ENCODE data around the gene TOMM70. TPM values are rescaled to one million over a fixed set of nuclear protein-coding genes. Genes with fewer than 3 reads are reported as not detected.

Gene TOMM70
- total RNA-seq, 1 experiment from 2014 or later: 59.2 TPM

DNA sequence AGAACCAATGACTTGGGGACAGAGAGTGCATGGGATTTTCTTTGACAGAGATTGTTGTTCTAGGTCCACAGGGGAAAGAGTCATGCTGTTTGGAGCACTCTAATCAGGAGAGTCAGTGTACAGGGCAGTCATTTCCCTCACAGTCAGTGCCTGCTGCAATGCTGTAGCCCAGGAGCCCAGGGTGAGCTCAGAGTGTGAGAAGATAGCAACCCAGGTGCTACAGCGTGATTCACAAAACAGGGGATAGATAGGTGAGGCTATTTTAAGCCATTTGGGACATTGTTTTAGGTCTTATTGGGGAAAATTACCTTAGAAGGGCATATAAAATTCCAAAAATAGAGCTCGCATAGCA, 37.7 kb upstream of the TOMM70 start:
- TF ChIP-seq, protein P1, sequence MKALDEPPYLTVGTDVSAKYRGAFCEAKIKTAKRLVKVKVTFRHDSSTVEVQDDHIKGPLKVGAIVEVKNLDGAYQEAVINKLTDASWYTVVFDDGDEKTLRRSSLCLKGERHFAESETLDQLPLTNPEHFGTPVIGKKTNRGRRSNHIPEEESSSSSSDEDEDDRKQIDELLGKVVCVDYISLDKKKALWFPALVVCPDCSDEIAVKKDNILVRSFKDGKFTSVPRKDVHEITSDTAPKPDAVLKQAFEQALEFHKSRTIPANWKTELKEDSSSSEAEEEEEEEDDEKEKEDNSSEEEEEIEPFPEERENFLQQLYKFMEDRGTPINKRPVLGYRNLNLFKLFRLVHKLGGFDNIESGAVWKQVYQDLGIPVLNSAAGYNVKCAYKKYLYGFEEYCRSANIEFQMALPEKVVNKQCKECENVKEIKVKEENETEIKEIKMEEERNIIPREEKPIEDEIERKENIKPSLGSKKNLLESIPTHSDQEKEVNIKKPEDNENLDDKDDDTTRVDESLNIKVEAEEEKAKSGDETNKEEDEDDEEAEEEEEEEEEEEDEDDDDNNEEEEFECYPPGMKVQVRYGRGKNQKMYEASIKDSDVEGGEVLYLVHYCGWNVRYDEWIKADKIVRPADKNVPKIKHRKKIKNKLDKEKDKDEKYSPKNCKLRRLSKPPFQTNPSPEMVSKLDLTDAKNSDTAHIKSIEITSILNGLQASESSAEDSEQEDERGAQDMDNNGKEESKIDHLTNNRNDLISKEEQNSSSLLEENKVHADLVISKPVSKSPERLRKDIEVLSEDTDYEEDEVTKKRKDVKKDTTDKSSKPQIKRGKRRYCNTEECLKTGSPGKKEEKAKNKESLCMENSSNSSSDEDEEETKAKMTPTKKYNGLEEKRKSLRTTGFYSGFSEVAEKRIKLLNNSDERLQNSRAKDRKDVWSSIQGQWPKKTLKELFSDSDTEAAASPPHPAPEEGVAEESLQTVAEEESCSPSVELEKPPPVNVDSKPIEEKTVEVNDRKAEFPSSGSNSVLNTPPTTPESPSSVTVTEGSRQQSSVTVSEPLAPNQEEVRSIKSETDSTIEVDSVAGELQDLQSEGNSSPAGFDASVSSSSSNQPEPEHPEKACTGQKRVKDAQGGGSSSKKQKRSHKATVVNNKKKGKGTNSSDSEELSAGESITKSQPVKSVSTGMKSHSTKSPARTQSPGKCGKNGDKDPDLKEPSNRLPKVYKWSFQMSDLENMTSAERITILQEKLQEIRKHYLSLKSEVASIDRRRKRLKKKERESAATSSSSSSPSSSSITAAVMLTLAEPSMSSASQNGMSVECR (CRISPR knock-in tag; IDR thresholded peaks at IDR 0.05; ENCODE audit: borderline replicate concordance): no peak
- TF ChIP-seq, protein P2, sequence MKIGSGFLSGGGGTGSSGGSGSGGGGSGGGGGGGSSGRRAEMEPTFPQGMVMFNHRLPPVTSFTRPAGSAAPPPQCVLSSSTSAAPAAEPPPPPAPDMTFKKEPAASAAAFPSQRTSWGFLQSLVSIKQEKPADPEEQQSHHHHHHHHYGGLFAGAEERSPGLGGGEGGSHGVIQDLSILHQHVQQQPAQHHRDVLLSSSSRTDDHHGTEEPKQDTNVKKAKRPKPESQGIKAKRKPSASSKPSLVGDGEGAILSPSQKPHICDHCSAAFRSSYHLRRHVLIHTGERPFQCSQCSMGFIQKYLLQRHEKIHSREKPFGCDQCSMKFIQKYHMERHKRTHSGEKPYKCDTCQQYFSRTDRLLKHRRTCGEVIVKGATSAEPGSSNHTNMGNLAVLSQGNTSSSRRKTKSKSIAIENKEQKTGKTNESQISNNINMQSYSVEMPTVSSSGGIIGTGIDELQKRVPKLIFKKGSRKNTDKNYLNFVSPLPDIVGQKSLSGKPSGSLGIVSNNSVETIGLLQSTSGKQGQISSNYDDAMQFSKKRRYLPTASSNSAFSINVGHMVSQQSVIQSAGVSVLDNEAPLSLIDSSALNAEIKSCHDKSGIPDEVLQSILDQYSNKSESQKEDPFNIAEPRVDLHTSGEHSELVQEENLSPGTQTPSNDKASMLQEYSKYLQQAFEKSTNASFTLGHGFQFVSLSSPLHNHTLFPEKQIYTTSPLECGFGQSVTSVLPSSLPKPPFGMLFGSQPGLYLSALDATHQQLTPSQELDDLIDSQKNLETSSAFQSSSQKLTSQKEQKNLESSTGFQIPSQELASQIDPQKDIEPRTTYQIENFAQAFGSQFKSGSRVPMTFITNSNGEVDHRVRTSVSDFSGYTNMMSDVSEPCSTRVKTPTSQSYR (CRISPR knock-in tag; IDR thresholded peaks at IDR 0.05): no peak
- TF ChIP-seq, protein P3, sequence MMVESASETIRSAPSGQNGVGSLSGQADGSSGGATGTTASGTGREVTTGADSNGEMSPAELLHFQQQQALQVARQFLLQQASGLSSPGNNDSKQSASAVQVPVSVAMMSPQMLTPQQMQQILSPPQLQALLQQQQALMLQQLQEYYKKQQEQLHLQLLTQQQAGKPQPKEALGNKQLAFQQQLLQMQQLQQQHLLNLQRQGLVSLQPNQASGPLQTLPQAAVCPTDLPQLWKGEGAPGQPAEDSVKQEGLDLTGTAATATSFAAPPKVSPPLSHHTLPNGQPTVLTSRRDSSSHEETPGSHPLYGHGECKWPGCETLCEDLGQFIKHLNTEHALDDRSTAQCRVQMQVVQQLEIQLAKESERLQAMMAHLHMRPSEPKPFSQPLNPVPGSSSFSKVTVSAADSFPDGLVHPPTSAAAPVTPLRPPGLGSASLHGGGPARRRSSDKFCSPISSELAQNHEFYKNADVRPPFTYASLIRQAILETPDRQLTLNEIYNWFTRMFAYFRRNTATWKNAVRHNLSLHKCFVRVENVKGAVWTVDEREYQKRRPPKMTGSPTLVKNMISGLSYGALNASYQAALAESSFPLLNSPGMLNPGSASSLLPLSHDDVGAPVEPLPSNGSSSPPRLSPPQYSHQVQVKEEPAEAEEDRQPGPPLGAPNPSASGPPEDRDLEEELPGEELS (CRISPR knock-in tag; IDR thresholded peaks at IDR 0.05): no peak
- TF ChIP-seq ELF4 (CRISPR knock-in tag; IDR thresholded peaks at IDR 0.05; ENCODE audit: low read depth) (no peak), SP1 (CRISPR knock-in tag; conservative IDR thresholded peaks at IDR 0.05) (no peak)
- TF ChIP-seq, protein P4, sequence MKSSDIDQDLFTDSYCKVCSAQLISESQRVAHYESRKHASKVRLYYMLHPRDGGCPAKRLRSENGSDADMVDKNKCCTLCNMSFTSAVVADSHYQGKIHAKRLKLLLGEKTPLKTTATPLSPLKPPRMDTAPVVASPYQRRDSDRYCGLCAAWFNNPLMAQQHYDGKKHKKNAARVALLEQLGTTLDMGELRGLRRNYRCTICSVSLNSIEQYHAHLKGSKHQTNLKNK (CRISPR knock-in tag; IDR thresholded peaks at IDR 0.05): no peak
- TF ChIP-seq, protein P5, sequence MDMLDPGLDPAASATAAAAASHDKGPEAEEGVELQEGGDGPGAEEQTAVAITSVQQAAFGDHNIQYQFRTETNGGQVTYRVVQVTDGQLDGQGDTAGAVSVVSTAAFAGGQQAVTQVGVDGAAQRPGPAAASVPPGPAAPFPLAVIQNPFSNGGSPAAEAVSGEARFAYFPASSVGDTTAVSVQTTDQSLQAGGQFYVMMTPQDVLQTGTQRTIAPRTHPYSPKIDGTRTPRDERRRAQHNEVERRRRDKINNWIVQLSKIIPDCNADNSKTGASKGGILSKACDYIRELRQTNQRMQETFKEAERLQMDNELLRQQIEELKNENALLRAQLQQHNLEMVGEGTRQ (CRISPR knock-in tag; IDR thresholded peaks at IDR 0.05): no peak
- Mint-ChIP-seq H3K4me1 (peaks cover 18% of the 10 kb centered on the region), H3K9me3 (peaks cover 38% of the 10 kb centered on the region), H3K36me3 (peaks cover 32% of the 10 kb centered on the region), H3K27me3 (ENCODE audit: low read depth) (no peaks in the 10 kb centered on the region), H3K27ac (peak overlapping the region; percentile 13), H3K4me3 (no peak overlapping the region)
- DNase-seq (ENCODE audit: low spot score) (no peak), ATAC-seq (no peak)
- CTCF ChIA-PET: no interaction called here
- POLR2A ChIA-PET: no interaction called here

DNA sequence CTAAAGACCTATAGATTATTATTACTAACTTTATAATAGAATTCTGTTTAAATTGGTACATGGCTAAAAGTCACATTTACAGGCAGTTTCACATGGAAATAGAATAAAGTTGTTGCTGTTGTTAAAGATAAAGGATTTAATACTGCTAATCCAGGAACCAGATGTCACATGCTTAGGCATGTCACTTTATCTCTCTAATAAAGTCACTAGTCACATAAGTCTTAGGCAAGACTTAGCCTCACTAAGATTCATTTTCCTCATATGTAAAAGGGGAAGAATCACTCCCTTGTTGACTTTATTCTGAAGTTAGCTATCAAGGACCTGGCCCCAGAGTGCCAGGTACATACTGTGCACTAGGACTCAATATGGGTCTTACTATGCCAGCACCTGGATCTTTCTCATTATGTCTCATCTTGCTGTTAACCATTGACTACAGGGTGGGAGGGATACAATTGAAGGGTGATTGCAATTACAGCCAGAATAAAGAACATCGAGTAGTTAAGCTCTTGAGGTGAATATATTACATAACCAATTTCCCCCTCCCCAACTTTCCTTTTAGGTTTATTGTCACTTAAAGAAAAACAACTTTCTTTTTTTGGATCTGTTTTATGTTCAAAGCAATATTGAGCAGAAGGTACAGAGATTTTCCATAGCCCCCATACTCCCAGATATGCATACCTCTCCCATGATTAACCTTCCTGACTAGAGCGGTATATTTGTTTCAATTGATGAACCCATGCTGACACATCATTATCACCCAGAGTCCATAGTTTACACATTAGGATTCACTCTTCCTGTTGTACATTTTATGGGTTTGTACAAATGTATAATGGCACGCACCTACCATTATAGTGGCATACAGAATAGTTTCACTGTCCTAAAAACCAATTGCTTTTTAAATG, 37.1 kb upstream of the TOMM70 start:
- no peak for TF ChIP-seq NR3C1 (CRISPR knock-in tag; conservative IDR thresholded peaks at IDR 0.05; ENCODE audit: low read depth)
- TF ChIP-seq, protein P6, sequence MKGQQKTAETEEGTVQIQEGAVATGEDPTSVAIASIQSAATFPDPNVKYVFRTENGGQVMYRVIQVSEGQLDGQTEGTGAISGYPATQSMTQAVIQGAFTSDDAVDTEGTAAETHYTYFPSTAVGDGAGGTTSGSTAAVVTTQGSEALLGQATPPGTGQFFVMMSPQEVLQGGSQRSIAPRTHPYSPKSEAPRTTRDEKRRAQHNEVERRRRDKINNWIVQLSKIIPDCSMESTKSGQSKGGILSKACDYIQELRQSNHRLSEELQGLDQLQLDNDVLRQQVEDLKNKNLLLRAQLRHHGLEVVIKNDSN (CRISPR knock-in tag; IDR thresholded peaks at IDR 0.05): no peak
- TF ChIP-seq, protein P3 (CRISPR knock-in tag; IDR thresholded peaks at IDR 0.05): no peak
- TF ChIP-seq, protein P7, sequence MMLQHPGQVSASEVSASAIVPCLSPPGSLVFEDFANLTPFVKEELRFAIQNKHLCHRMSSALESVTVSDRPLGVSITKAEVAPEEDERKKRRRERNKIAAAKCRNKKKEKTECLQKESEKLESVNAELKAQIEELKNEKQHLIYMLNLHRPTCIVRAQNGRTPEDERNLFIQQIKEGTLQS (CRISPR knock-in tag; conservative IDR thresholded peaks at IDR 0.05): no peak
- no peak for TF ChIP-seq ZNF232 (CRISPR knock-in tag; IDR thresholded peaks at IDR 0.05)
- no peak for TF ChIP-seq OVOL2 (CRISPR knock-in tag; IDR thresholded peaks at IDR 0.05; ENCODE audit: borderline replicate concordance)
- Mint-ChIP-seq H3K27me3 (ENCODE audit: low read depth) (no peaks in the 10 kb centered on the region), H3K36me3 (peaks cover 32% of the 10 kb centered on the region), H3K4me3 (no peak overlapping the region), H3K4me1 (peaks cover 18% of the 10 kb centered on the region), H3K9me3 (peaks cover 33% of the 10 kb centered on the region), H3K27ac (peak overlapping the region; percentile 13; the same call in 1 of the 2 replicates)
- POLR2A ChIA-PET: no interaction called here
- CTCF ChIA-PET: no interaction called here
- ATAC-seq: no peak
- no peak for DNase-seq (ENCODE audit: low spot score)
